Neural crest cell (in vitro differentiated cells): ENCODE results near the gene HNRNPM. TPM values are rescaled to one million over a fixed set of nuclear protein-coding genes. Genes with fewer than 3 reads are reported as not detected.

ENCODE experiments used
- DNase-seq: peaks from one replicate; pipeline ENCODE4 v3.0.0; 2021; ENCODE audit warnings: low read depth, mixed read lengths, low spot score
- H3K27ac Mint-ChIP-seq: one replicate; pipeline ENCODE4 v1.8.0; 2021; ENCODE audit warnings: mild to moderate bottlenecking, mixed read lengths; ENCODE audit not compliant: unreplicated experiment
- H3K27me3 Mint-ChIP-seq: 2 replicates; pipeline ENCODE4 v1.8.0; 2021; ENCODE audit warnings: low read depth, mild to moderate bottlenecking, mixed read lengths
- H3K36me3 Mint-ChIP-seq: 2 replicates; pipeline ENCODE4 v1.8.0; 2021; ENCODE audit warnings: low read depth, mild to moderate bottlenecking, mixed read lengths
- H3K4me1 Mint-ChIP-seq: 2 replicates; pipeline ENCODE4 v1.8.0; 2021; ENCODE audit warnings: mixed read lengths
- H3K4me3 Mint-ChIP-seq: one replicate; pipeline ENCODE4 v1.8.0; 2021; ENCODE audit warnings: mild to moderate bottlenecking, mixed read lengths
- H3K9me3 Mint-ChIP-seq: 2 replicates; pipeline ENCODE4 v1.8.0; 2021; ENCODE audit warnings: mixed read lengths
- total RNA-seq: library from RNA; stranded (reverse); gene quantifications from 2 replicates; pipeline ENCODE4 v1.2.1, GENCODE V29; 2021
- TF ChIP-seq, protein P1 (sequence below): fragments of 200-600 bp; sonication (generic); conservative IDR thresholded peaks from 2 replicates; pipeline ENCODE4 v1.5.0; 2021; ENCODE audit warnings: antibody characterized with exemption, mild to moderate bottlenecking

Gene HNRNPM
- total RNA-seq, 1 donor from 2014 or later, result 493 TPM

DNA sequence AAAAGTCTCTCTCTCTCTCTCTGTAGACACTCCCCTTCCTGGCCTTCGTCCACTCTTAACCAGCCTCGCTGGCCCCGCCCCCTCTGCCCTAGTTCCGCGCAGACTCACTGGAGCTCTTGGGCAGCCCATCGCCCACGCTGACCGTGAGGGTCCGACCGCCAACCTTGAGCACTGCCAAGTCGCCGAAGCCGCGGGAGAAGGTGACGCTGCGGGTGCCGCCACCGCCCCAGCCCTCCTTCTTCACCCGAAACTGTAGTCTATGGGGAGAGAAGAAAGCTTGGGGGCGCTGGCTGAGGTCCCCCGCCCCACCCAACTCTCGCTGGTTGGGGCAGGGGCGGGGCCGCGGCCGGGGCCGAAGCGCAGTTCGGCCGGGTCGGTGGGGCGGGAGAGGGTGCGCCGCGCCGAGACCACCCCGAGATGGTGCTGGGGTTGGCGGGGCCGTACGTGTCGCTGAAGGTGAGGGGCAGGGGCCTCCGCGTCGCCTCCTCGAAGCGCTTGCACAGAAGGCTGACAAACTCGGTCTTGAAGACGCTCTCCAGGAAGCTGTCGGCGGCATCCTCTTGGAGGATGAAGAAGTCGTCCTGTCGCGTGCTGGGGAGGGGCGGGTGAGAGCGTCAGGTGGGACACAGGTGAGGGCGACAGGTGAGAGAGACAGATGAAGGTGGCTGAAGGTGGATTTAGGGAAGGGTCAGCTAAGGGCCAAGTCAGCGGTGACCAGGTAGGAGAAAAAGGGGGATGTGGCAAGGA lies 81.7 kb downstream of the HNRNPM start:
- TF ChIP-seq, protein P1, sequence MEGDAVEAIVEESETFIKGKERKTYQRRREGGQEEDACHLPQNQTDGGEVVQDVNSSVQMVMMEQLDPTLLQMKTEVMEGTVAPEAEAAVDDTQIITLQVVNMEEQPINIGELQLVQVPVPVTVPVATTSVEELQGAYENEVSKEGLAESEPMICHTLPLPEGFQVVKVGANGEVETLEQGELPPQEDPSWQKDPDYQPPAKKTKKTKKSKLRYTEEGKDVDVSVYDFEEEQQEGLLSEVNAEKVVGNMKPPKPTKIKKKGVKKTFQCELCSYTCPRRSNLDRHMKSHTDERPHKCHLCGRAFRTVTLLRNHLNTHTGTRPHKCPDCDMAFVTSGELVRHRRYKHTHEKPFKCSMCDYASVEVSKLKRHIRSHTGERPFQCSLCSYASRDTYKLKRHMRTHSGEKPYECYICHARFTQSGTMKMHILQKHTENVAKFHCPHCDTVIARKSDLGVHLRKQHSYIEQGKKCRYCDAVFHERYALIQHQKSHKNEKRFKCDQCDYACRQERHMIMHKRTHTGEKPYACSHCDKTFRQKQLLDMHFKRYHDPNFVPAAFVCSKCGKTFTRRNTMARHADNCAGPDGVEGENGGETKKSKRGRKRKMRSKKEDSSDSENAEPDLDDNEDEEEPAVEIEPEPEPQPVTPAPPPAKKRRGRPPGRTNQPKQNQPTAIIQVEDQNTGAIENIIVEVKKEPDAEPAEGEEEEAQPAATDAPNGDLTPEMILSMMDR, result no peak
- H3K9me3 Mint-ChIP-seq, result peaks cover 3% of the 10 kb centered on the region
- H3K4me3 Mint-ChIP-seq, result no peak overlapping the region
- peaks cover 14% of the 10 kb centered on the region for H3K4me1 Mint-ChIP-seq
- no peak overlapping the region for H3K27ac Mint-ChIP-seq
- no peaks in the 10 kb centered on the region for H3K27me3 Mint-ChIP-seq
- peak; percentile 96 for DNase-seq
- peaks cover 7% of the 10 kb centered on the region for H3K36me3 Mint-ChIP-seq

DNA sequence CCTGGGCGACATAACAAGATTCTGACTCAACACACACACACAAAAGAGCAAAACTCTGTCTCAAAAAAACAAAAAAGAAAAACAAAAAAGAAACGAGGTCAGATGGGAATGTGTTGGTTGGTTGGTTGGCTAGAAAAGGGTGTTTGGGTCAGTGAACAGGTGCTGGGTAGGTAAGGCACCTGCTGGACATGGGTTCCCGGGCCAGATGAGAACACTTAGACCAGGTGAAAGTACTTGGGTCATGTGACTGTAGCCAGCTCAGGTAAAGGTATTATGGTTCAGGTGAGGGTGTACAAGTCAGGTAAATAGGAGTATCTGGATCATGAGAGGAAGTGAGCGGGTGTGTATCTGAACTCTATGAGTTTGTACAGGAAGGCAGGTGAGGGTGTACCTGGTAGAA lies 83.7 kb downstream of the HNRNPM start:
- Mint-ChIP-seq H3K4me1 (peaks cover 14% of the 10 kb centered on the region), H3K9me3 (peaks cover 3% of the 10 kb centered on the region), H3K27me3 (no peaks in the 10 kb centered on the region), H3K4me3 (peak overlapping the region; percentile 33), H3K36me3 (peaks cover 7% of the 10 kb centered on the region), H3K27ac (no peak overlapping the region)
- DNase-seq, result no peak
- TF ChIP-seq, protein P1, result no peak

DNA sequence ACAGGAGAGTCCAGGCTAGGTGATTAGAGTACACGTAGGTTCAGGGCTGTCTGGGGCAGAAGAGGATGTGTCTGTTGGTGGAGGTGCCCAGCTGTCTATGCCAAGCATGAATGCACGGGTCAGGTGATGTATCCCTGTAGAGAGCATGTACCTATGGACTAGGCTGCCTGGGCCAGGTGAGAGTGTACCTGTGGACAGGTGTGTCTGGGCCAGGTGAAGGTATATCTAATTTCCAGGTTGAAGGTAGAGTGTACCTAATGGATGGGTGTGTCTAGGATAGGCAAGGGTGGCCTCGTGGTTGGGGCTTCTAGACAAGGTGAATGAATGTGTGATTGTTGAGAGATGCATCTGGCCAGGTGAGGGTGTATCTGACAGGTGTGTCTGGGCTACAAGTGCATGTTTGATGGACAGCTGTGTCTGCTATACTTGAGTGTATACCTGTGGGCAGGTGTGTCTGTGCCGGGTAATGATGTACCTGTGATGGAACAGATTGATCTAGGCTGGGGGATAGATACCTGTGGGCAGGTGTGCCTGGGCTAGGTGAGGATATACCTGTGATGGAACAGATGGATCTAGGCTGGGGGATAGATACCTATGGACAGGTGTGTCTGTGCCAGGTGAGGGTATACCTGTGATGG lies 84.7 kb downstream of the HNRNPM start:
- Mint-ChIP-seq H3K4me1 (peaks cover 14% of the 10 kb centered on the region), H3K27me3 (no peaks in the 10 kb centered on the region), H3K27ac (no peak overlapping the region), H3K4me3 (peak overlapping the region; percentile 40), H3K36me3 (peaks cover 7% of the 10 kb centered on the region), H3K9me3 (peaks cover 3% of the 10 kb centered on the region)
- no peak for DNase-seq
- TF ChIP-seq, protein P1, result no peak

DNA sequence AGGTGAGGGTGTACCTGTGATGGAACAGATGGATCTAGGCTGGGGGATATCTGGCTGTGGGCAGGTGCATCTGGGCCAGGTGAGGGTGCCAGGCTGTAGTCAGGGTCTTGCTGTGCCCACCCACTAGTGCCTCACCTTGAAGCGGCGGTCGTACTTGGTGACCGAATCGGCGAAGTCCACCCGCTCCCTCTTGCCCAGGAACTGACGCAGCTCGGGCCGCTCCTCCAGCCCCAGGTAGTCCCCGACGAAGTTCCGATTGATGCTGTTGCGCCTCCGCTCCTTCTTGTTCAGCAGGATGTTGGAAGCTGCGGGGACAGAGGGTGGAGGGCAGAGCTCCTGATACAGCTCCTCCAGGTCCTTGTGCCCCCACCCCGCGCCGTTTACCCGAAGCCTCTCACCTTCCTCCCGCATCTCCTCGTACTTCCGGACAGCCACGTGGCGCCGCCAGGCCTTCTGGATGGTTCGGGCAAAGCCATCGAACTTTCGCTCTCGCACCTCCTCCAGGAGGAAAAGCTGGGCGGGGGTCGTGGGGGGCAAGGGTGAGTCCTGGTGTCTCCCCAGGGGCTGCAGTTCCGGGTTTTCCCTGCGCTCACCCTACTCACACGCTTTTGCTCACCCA lies 85.4 kb downstream of the HNRNPM start:
- no peak for DNase-seq
- Mint-ChIP-seq H3K27ac (no peak overlapping the region), H3K4me1 (peaks cover 14% of the 10 kb centered on the region), H3K4me3 (peak overlapping the region; percentile 47), H3K9me3 (peaks cover 3% of the 10 kb centered on the region), H3K27me3 (no peaks in the 10 kb centered on the region), H3K36me3 (peaks cover 7% of the 10 kb centered on the region)
- TF ChIP-seq, protein P1, result no peak

DNA sequence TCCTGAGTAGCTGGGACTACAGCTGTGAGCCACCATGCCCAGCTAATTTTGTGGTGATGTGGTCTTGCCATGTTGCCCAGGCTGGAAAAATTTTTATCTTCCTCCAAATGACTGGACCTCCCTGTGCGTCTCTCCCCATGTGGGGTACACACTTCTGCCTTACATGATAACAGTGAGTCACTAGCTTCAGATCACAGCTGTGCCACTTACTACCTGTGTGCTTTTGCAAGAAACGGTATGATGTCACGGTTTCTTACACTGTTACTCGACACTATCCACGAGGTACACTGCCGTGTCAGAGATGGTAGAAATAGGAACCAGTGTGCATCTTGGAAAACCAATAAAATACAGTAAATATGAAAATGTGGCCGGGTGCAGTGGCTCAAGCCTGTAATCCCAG lies 86.7 kb downstream of the HNRNPM start:
- H3K27ac Mint-ChIP-seq, result no peak overlapping the region
- H3K27me3 Mint-ChIP-seq, result peaks cover 2% of the 10 kb centered on the region
- peaks cover 7% of the 10 kb centered on the region for H3K36me3 Mint-ChIP-seq
- peaks cover 3% of the 10 kb centered on the region for H3K9me3 Mint-ChIP-seq
- TF ChIP-seq, protein P1, result no peak
- peak overlapping the region; percentile 17 for H3K4me3 Mint-ChIP-seq
- peaks cover 14% of the 10 kb centered on the region for H3K4me1 Mint-ChIP-seq
- DNase-seq, result no peak
